Choroid plexus epithelial cell (primary cell): ENCODE results near the gene KIAA1755.
A peak's percentile ranks its signal among the peaks of the same experiment; 100 is the strongest.

Source experiments
- DNase-seq: peaks from one replicate; pipeline ENCODE4 v3.0.0-alpha.2; 2010; ENCODE audit warnings: low read depth
- H3K4me3 ChIP-seq: 2 replicates; pipeline ENCODE4 v1.5.1; 2011; ENCODE audit warnings: low read depth, mild to moderate bottlenecking, control low read depth, low read length, moderate library complexity
- CTCF ChIP-seq: conservative IDR thresholded peaks from 2 replicates; pipeline ENCODE4 v1.5.1; 2011; ENCODE audit warnings: low read depth, mild to moderate bottlenecking, control low read depth, inconsistent platforms, low read length, moderate library complexity

Gene KIAA1755

DNA sequence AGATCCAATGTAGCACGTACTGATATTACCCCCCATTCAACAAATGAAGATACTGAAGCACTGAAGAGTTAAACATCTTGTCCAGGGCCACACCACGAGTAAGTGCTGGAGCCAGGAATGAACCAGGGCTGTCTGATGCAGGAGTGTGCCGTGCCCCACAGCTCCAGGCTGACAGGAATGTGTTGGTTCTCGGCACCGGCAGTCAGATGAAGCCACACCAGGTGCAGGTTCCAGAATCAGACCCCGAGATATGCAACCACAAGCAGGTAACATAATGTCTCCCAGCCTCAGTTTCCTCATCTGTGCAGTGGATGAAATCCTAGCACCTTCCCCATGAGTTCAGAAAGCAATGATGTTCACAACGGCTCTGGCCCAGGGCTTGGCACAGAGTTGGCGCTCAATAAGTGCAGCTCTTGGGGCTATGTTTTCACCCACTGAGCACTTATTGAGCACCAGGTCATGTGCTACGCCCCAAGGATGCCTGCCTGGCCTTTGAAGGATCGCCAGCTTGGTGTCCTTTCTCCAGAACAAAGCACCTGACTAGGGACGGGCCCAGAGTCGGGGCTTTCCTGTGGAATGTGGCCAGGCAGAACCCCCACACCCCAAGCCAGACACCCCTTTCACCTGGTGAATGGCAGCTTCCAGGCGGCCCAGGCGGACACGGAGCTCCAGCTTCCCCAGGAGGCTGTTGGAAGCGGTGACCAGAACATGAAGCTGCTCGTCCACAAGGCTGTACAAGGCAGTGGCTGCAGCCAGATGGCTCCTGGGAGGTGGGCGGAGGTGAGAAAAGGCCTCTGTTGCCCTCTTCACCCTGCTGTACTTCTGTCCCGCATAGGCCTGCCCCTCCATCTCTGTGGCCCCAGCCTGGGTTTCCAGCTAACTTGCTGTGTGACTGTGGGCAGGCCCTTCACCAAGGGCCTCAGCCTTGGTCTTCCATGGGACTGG, 41.3 kb downstream of the KIAA1755 start:
- H3K4me3 ChIP-seq = no peak overlapping the region
- no peak for TF ChIP-seq CTCF

DNA sequence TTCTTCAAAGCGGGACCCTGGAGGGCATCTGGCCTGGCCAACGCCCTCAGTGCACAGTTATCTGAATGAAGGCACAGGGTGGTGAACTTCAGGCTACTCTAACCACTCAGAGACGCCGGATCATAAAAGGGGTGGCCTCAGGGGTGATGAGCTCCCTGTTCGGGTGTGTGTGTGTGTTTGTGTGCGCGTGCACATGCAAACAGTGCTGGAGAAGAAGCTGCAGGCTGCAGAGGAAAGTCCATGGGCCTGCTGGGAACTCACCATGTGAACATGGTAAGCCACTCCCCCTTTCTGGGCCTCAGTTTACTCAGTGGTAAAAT, 42.0 kb downstream of the KIAA1755 start:
- H3K4me3 ChIP-seq = no peak overlapping the region
- no peak for DNase-seq
- TF ChIP-seq CTCF = no peak

More for the DNA sequence above, 41.3 kb downstream of the KIAA1755 start:
- DNase-seq = no peak

DNA sequence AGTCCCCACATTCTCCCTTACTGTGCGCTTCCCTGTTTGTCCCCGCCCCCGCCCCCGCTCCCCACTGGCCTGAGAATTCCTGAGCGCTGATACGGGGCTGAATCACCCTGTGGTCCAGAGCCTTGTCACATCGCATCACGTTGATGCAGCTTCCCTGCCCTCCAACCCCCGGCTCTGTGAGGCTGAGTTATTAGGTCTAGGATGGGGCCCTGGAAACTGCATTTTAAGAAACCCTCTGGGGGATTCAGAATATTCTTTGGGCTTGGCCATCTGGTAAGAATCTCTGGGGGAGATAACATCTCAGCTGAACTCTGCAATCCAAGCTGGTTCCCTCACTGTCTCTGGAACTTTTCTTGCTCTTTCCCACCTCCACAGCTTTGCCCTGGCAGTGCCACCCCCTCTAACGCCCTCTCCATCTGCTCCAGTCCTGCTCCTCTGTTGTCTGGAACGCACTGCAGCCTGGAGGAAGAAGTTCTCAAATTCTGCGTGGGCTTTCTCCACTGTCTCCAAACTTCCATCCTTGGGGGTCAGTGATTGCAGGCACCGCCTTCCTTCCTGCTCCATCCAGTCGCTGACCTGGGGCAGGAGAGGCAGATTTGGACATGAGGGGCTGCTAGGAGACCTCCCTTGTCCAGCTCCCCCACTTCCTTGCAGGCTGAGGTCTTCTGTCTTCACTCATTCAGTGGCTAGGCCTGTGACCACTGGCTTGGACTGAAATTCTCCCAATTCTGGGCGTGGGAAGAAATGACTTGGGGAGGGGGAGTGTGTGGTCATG, 42.6 kb downstream of the KIAA1755 start:
- peak; percentile 89 for DNase-seq
- TF ChIP-seq CTCF = no peak
- H3K4me3 ChIP-seq = no peak overlapping the region

DNA sequence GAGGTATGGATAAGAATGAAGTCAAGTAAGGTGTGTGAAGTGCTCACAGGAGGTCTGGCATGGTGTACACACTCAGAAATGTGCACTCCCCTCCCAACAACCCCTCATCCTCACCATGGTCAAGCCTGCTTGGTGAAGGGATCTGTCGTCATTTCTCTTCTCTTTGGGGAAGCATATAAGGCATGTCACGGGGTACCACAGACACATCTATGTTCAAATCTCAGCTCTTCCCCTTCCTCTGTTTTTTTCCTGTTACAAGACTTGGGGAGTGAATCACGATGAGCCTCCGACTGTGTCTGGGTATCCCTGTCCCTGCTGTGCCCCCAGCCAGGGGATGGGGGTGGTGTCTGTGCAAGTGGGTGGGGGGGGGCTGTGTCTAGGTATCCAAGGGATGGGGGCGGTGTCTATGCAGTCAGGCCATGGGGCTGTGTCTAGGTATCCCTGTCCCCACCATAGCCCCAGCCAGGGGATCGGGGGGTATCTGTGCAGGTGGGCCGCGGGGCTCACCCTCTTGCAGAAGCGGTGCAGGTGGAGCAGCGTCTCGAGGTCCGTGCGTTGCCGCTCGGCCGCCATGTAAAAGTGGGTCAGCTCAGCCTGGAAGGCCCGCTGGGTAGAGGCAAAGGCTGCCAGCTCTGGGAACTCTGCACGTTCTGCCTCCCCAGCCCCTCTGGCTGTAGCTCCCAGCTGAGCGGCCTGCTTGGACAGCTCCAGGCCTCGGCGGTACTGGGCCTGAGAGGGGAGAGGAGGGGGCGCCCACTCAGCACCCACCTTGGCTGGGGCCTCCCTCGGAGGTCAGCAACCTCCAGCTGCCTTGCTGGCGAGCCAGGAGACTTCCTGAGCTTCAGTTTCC, 43.6 kb downstream of the KIAA1755 start:
- no peak for TF ChIP-seq CTCF
- no peak for DNase-seq
- no peak overlapping the region for H3K4me3 ChIP-seq

DNA sequence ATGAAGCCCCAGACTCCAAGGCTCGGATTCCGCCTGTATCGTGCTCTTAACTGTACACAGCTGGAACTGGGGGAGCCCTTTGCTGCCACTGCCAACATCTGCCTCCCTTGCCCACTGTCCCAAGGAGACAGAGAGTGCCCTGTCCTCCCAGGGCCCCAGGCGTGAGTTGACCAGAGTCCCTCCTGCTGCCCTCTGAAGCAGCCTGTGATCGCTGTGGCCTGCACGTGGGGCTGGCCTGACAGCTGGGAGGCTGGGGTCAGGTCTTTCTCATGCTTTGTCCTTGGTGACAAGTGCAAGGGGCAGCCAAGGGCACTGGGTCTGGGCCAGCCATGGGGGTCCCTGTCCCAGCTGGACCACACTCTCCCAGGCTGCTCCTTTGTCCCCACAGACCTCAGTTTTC, 44.3 kb downstream of the KIAA1755 start:
- TF ChIP-seq CTCF = no peak
- no peak overlapping the region for H3K4me3 ChIP-seq
- DNase-seq = no peak

DNA sequence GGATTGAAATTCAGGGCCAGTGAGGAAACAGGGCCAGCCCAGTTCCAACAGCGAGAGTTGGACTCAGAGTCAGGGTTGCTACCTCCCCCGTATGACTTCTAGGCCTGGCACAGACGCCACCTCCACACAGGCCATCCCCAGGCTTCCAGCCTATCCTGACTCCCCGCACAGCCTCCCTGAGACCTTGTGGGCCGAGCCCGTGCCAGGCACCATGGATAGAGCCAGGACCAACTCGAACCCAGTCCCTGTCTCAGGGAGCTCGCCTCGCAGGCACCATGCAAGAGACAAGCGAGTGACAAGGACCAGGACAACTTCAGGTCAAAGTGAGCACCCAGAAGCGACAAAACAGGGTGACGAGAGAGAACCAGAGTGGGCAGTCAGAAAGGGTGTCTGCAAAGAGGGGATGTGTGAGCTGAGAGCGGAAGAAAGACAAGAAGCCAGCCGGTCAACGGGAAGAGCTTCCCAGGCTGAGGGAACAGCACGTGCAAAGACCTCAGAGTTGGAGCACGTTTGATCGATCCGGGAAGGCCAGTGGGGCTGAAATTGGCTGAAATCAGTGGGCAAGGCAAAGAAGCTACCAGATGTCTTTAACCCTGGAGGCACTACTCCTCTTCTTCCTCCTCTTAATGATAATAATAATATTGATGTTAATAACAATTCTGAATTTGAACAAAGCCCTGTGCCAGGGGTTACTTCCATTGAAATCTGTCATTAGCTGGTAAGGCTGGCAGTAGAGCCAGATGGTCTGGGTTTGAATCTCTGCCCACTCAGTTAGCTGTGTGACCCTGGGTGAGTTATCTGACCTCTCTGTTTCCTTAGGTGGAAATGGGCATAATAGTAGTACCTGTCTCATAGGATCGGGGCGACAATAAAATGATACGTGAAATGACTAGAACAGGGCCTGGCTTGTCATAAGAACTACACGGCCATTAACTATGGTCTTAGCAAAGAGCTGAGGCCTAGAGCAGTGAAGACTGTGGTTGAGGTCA, 45.0 kb downstream of the KIAA1755 start:
- DNase-seq = no peak

More for the DNA sequence above, 45.0 kb downstream of the KIAA1755 start:
- no peak overlapping the region for H3K4me3 ChIP-seq
- TF ChIP-seq CTCF = no peak
